Lung (tissue), 12 donors: ENCODE data around the gene DEPDC4. TPM values are rescaled to one million over a fixed set of nuclear protein-coding genes. Genes with fewer than 3 reads are reported as not detected.

Experiments
- ATAC-seq: fragments of 200-7000 bp; cut with Tn5 transposase; one replicate; pipeline ENCODE4 v1.9.1; 2020; ENCODE audit warnings: moderate number of reproducible peaks; ENCODE audit not compliant: insufficient read depth, low FRiP score
- DNase-seq, 3 donors: peaks; one replicate each; pipeline ENCODE4 v3.0.0-alpha.2; 2013 to 2017
- H3K27ac ChIP-seq, 2 donors: one replicate each; pipeline ENCODE4 v1.5.1; 2013; ENCODE audit warnings: mild to moderate bottlenecking in 2 of 2, moderate library complexity in 2 of 2, control low read depth in 1 of 2, inconsistent platforms in 1 of 2, low read depth in 1 of 2, low read length in 1 of 2
- H3K27me3 ChIP-seq, 3 donors: one replicate each; pipeline ENCODE4 v1.5.1; 2013; ENCODE audit warnings: low read length in 2 of 3; ENCODE audit not compliant: control insufficient read depth in 3 of 3, insufficient read depth in 3 of 3
- H3K36me3 ChIP-seq, 4 donors: one replicate each; pipeline ENCODE4 v1.5.1; 2013; ENCODE audit warnings: low read length in 4 of 4, mild to moderate bottlenecking in 1 of 4, moderate library complexity in 1 of 4; ENCODE audit not compliant: control insufficient read depth in 4 of 4, insufficient read depth in 4 of 4
- H3K4me1 ChIP-seq, 5 donors: one replicate each; pipeline ENCODE4 v1.5.1; 2013; ENCODE audit warnings: low read length in 5 of 5, mild to moderate bottlenecking in 2 of 5, moderate library complexity in 1 of 5; ENCODE audit not compliant: control insufficient read depth in 5 of 5, insufficient read depth in 5 of 5
- H3K4me3 ChIP-seq: one replicate; pipeline ENCODE4 v1.5.1; 2013; ENCODE audit warnings: mild to moderate bottlenecking, control low read depth, moderate library complexity
- H3K9ac ChIP-seq, 2 donors: one replicate each; pipeline ENCODE4 v1.5.1; 2013; ENCODE audit warnings: low read length in 2 of 2, control low read depth in 1 of 2; ENCODE audit not compliant: insufficient read depth in 1 of 2
- H3K9me3 ChIP-seq, 4 donors: one replicate each; pipeline ENCODE4 v1.5.1; 2013; ENCODE audit warnings: low read length in 3 of 4, mild to moderate bottlenecking in 1 of 4, moderate library complexity in 1 of 4; ENCODE audit not compliant: control insufficient read depth in 4 of 4, insufficient read depth in 3 of 4
- CTCF ChIP-seq: IDR thresholded peaks from 2 replicates; pipeline ENCODE4 v1.5.1; 2012; ENCODE audit warnings: mild to moderate bottlenecking; ENCODE audit errors: control extremely low read depth, extremely low read depth
- WGBS, 2 donors: extraction: QIAGEN DNeasy Blood & Tissue Kit; methylation state at CpG; one replicate each; pipeline ENCODE4 v1.1.7; 2013; 5-methylcytosine and 5-hydroxymethylcytosine counted together
- polyA plus RNA-seq, 2 donors: library from polyadenylated mRNA; stranded (reverse); fragments of 200-250 nt; gene quantifications; one replicate each; pipeline ENCODE4 v1.2.1, GENCODE V29; 2013
- total RNA-seq, 2 donors: library from RNA; depleted of rRNA in 1 of 2; stranded (reverse); fragments of >200 nt in 1 of 2; gene quantifications; one replicate each; pipeline ENCODE4 v1.2.1, GENCODE V29; 2014 to 2021
- donor health status: control.
- donor health status: control.
- donor health status: Bipolar disorder and iron deficiency.
- donor health status: healthy.
- donor health status: DM: yes; HTN: yes; CAD: no.

DEPDC4 gene
- total and polyA plus RNA-seq, 4 donors = 0.54 to 6.2 (median 1.2) TPM

DNA sequence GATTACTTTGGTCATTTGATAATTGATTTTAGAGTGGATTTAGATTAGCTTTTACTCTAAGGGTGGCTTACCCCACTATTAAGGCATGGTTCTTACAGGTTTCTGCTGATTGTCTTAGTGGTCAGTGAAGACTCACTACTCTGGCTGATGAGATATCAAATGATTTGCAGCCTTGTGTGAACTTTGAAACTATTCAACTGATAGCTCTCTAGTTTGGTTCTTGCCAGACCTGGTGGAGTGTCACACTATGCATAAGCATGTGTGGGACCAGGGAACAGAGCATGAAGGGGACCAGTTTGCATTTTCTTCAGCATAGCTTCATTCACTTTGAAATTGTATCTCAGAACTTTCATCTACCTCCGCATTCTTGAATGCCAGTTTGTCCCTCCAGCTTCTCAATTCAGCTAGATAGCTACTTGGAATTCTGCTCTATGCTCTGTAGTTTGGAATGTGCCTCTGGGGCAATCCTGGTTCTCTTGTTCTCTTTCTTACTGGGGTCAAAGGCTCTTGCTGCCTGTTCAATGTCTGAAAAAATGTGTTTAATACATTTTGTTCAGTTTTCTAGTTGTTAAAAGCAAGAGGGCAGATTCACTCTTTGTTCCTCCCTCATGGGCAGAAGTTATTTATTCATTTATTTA lies 12.8 kb upstream of the DEPDC4 start:
- Histone ChIP-seq H3K36me3 (peaks cover 0 to 6% (median under 1%) of the 10 kb centered on the region in 4 donors), H3K9ac (no peak overlapping the region), H3K27me3 (no peaks in the 10 kb centered on the region), H3K27ac (no peak overlapping the region), H3K9me3 (no peaks in the 10 kb centered on the region), H3K4me3 (no peak overlapping the region), H3K4me1 (peaks cover 0 to 6% (median 0%) of the 10 kb centered on the region in 5 donors)
- ATAC-seq (no peak), DNase-seq (no peak)
- WGBS, 2 donors = 89 to 96% methylated on average over 1 of the region's 1 CpG
- no peak for TF ChIP-seq CTCF

DNA sequence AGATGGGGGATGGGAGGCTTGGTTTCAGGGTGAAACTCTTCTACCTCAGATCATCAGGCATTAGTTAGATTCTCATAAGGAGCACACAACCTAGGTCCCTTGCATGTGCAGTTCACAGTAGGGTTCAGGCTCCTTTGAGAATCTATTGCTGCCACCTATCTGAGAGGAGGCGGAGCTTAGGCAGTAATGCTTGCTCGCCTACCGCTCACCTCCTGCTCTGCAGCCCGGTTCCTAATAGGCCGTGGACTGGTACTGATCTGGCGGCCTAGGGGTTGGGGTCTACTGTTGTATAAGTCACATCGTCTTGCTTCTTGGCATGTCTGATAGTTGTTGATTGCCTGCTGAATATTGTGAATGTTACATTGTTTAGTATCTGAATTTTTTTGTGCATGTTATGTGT lies 12.3 kb upstream of the DEPDC4 start:
- no peak overlapping the region for H3K9ac ChIP-seq
- no peak for ATAC-seq
- H3K36me3 ChIP-seq = peaks cover 0 to 6% (median under 1%) of the 10 kb centered on the region in 4 donors
- H3K4me1 ChIP-seq = peaks cover 0 to 10% (median 0%) of the 10 kb centered on the region in 5 donors
- H3K9me3 ChIP-seq = no peaks in the 10 kb centered on the region
- no peak overlapping the region for H3K27ac ChIP-seq
- H3K4me3 ChIP-seq = no peak overlapping the region
- H3K27me3 ChIP-seq = no peaks in the 10 kb centered on the region
- no peak for TF ChIP-seq CTCF
- no peak for DNase-seq
- WGBS, 2 donors = 98 to 99% methylated on average over 7 of the region's 7 CpGs

- no peak for ATAC-seq
- no peak for DNase-seq
- WGBS, 2 donors = 85 to 90% methylated on average over 2 of the region's 2 CpGs
Measured at GRCh38 chr12:100274291-100274690, 7.4 kb upstream of the DEPDC4 start.

More at GRCh38 chr12:100274291-100274690, 7.4 kb upstream of the DEPDC4 start:
- Histone ChIP-seq H3K4me3 (no peak overlapping the region), H3K4me1 (peaks cover 0 to 11% (median 7%) of the 10 kb centered on the region in 5 donors), H3K36me3 (peaks cover 0 to 2% (median 0%) of the 10 kb centered on the region in 4 donors), H3K27ac (no peak overlapping the region), H3K9me3 (no peaks in the 10 kb centered on the region), H3K27me3 (no peaks in the 10 kb centered on the region), H3K9ac (no peak overlapping the region)
- no peak for TF ChIP-seq CTCF
